A549 (cell line): ENCODE results near the gene SEMA4A. TPM values are rescaled to one million over a fixed set of nuclear protein-coding genes. Genes with fewer than 3 reads are reported as not detected.
A peak's percentile ranks its signal among the peaks of the same experiment; 100 is the strongest.
"Not testable (repeated sequence)": the region's sequence is repeated elsewhere in the genome, so short reads cannot be mapped to it uniquely, and the experiment has no call there.

ENCODE experiments used
- ATAC-seq, 2 experiments: fragments of 200-7000 bp in 1 of 2; fragments of >200 bp in 1 of 2; cut with Nextera tagmentation in 1 of 2; cut with Tn5 transposase in 1 of 2; 3 replicates each; pipeline versions ENCODE4 v1.8.0 to v1.9.1; 2018 to 2020; ENCODE audit warnings: mild to moderate bottlenecking in 1 of 2, moderate library complexity in 1 of 2
- CTCF ChIA-PET: fragments of 300-600 bp; sonication (Branson Sonifier 250); formaldehyde crosslinking; extraction: SDS; loops from one replicate; lab custom pipeline; 2021; ENCODE audit warnings: antibody characterized with exemption, inconsistent platforms; lab: Yijun Ruan, JAX
- POLR2A ChIA-PET: fragments of 350-600 bp; formaldehyde crosslinking; extraction: SDS; loops from one replicate; lab custom pipeline; 2021; ENCODE audit warnings: antibody characterized with exemption, inconsistent platforms; lab: Yijun Ruan, JAX
- DNase-seq, 2 experiments: peaks; one replicate each; pipeline versions ENCODE4 v3.0.0 to v3.0.0-alpha.2; 2011 to 2016; ENCODE audit warnings: low read depth in 1 of 2, low spot score in 1 of 2
- FAIRE-seq: peaks from 2 replicates; lab custom pipeline; 2011; peaks lifted over from hg19 to GRCh38; lab: Jason Lieb, UNC
- H3K27ac ChIP-seq, 2 experiments: fragments of >200 bp; sonication (Bioruptor Twin); formaldehyde crosslinking; 3 replicates each; pipeline ENCODE4 v1.5.1; 2016 to 2017
- H3K4me1 ChIP-seq: fragments of >200 bp; sonication (Bioruptor Twin); formaldehyde crosslinking; 3 replicates; pipeline ENCODE4 v1.6.1; 2016
- H3K4me2 ChIP-seq: fragments of >200 bp; sonication (Bioruptor Twin); formaldehyde crosslinking; 3 replicates; pipeline ENCODE4 v1.6.1; 2016
- H3K4me3 ChIP-seq: fragments of >200 bp; sonication (Bioruptor Twin); formaldehyde crosslinking; 3 replicates; pipeline ENCODE4 v1.5.1; 2016
- H3K9me3 ChIP-seq: fragments of >200 bp; sonication (Bioruptor Twin); formaldehyde crosslinking; 3 replicates; pipeline ENCODE4 v1.6.1; 2016
- CBX2 ChIP-seq: fragments of 200-600 bp; sonication (generic); IDR thresholded peaks from 2 replicates; pipeline ENCODE4 v1.6.1; 2016; ENCODE audit warnings: low read depth, mild to moderate bottlenecking, borderline replicate concordance
- CBX8 ChIP-seq: fragments of 200-600 bp; sonication (generic); IDR thresholded peaks from 2 replicates; pipeline ENCODE4 v1.6.1; 2016
- CEBPB ChIP-seq, 2 experiments: fragments of >200 bp in 1 of 2; sonication (Bioruptor Twin) in 1 of 2; formaldehyde crosslinking in 1 of 2; IDR thresholded peaks; 2 replicates each; pipeline ENCODE4 v1.6.1; 2012 to 2016
- ESRRA ChIP-seq: fragments of 150-350 bp; IDR thresholded peaks from 2 replicates; pipeline ENCODE4 v1.6.1; 2014; ENCODE audit warnings: mild to moderate bottlenecking, low read length, borderline replicate concordance
- FOSL2 ChIP-seq, 2 experiments: fragments of 450-650 bp in 1 of 2; fragments of >200 bp in 1 of 2; sonication (Bioruptor Twin) in 1 of 2; formaldehyde crosslinking; IDR thresholded peaks; 2 replicates each; pipeline versions ENCODE4 v1.5.0 to v1.6.1; 2016 to 2020; ENCODE audit warnings: mild to moderate bottlenecking in 1 of 2, moderate library complexity in 1 of 2
- HDAC2 ChIP-seq: fragments of 200-600 bp; sonication (generic); IDR thresholded peaks from 2 replicates; pipeline ENCODE4 v1.6.1; 2016
- KDM5A ChIP-seq: fragments of 200-600 bp; sonication (generic); IDR thresholded peaks from 2 replicates; pipeline ENCODE4 v1.6.1; 2016; ENCODE audit warnings: antibody characterized with exemption, mild to moderate bottlenecking
- MAFK ChIP-seq: fragments of 450-650 bp; IDR thresholded peaks from 2 replicates; pipeline ENCODE4 v1.6.1; 2014; ENCODE audit not compliant: partially characterized antibody
- NPAS2 ChIP-seq: fragments of 250-450 bp; sonication (Bioruptor Pico); IDR thresholded peaks from 2 replicates; pipeline ENCODE4 v1.8.0; 2022; ENCODE audit warnings: mild to moderate bottlenecking, moderate library complexity, borderline replicate concordance
- NR3C1 ChIP-seq: fragments of >200 bp; sonication (Bioruptor Twin); formaldehyde crosslinking; IDR thresholded peaks from 3 replicates; pipeline ENCODE4 v1.6.1; 2017
- RAD21 ChIP-seq, 2 experiments: fragments of >200 bp in 1 of 2; sonication (Bioruptor Twin) in 1 of 2; formaldehyde crosslinking in 1 of 2; IDR thresholded peaks in 1 of 2; conservative IDR thresholded peaks in 1 of 2; 2 replicates in 1 of 2; 3 replicates in 1 of 2; pipeline ENCODE4 v1.6.1; 2012 to 2018; ENCODE audit warnings: inconsistent platforms in 1 of 2
- ZC3H11A ChIP-seq: fragments of 450-650 bp; IDR thresholded peaks from 2 replicates; pipeline ENCODE4 v1.6.1; 2014; ENCODE audit warnings: antibody characterized with exemption, mild to moderate bottlenecking
- ZFP36 ChIP-seq: fragments of 450-650 bp; IDR thresholded peaks from 2 replicates; pipeline ENCODE4 v1.6.1; 2014; ENCODE audit warnings: borderline replicate concordance; ENCODE audit not compliant: partially characterized antibody
- ZSCAN20 ChIP-seq: fragments of 250-450 bp; sonication (Bioruptor Pico); IDR thresholded peaks from 2 replicates; pipeline ENCODE4 v1.8.0; 2022; ENCODE audit warnings: mild to moderate bottlenecking, moderate library complexity
- WGBS: methylation state at CpG from one replicate; pipeline ENCODE4 v1.1.6; 2017; ENCODE audit errors: missing lambda C conversion rate; 5-methylcytosine and 5-hydroxymethylcytosine counted together
- polyA plus RNA-seq, 4 experiments: library from polyadenylated mRNA; depleted of rRNA in 3 of 4; stranded (reverse); fragments of >200 nt; fragmentation: RNase III in 1 of 4; extraction: RNeasy Plus Mini Kit Qiagen cat#74134 plus additional on column Dnase treatment in 1 of 4; gene quantifications; 2 replicates in 3 of 4; 3 replicates in 1 of 4; pipeline ENCODE4 v1.2.3, GENCODE V29; 2011 to 2017
- TF ChIP-seq, protein P1 (sequence below): fragments of 250-450 bp; sonication (Bioruptor Pico); IDR thresholded peaks from 2 replicates; pipeline ENCODE4 v1.5.0; 2020; ENCODE audit warnings: low read depth, mild to moderate bottlenecking, moderate library complexity
- TF ChIP-seq, protein P2 (sequence below): fragments of >200 bp; sonication (Bioruptor Twin); formaldehyde crosslinking; IDR thresholded peaks from 3 replicates; pipeline ENCODE4 v1.6.1; 2016
- TF ChIP-seq, protein P3 (sequence below): fragments of 150-350 bp; IDR thresholded peaks from 2 replicates; pipeline ENCODE4 v1.6.1; 2014; ENCODE audit warnings: low read depth, mild to moderate bottlenecking, low read length
- TF ChIP-seq, protein P4 (sequence below): fragments of 450-650 bp; IDR thresholded peaks from 2 replicates; pipeline ENCODE4 v1.6.1; 2014; ENCODE audit warnings: antibody characterized with exemption

SEMA4A gene
- polyA plus RNA-seq, 2 of the 4 experiments (the other 2 are of a cell fraction): 0.04 to 0.27 TPM

DNA sequence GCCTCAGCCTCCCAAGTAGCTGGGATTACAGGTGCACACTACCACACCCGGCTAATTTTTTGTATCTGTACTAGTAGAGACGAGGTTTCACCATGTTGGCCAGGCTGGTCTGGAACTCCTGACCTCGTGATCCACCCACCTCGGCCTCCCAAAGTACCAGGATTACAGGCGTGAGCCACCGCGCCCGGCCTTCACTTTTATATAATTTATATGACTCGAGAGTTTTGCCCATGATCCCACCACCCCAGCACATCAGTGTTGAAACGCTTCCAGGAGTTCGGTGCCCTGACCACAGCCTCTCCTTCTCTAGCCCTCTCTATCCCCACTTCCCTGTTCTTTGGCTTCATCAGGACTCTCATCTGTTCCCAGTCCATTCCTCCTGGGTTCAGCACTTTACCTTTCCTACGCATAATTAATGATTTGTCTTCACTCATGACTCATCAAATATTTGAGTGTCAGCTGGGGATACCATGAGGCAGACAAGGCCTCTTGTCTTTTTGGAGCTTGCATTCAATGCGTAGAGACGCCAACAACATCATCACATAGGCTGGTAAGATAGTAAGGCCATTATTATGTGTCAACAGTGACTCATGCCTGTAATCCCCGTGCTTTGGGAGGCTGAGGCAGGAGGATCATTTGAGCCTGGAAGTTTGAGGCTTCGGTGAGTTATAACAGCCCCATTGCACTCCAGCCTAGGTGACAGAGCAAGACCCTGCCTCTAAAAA lies 60.8 kb downstream of the SEMA4A start (continued):
- TF ChIP-seq, protein P1, sequence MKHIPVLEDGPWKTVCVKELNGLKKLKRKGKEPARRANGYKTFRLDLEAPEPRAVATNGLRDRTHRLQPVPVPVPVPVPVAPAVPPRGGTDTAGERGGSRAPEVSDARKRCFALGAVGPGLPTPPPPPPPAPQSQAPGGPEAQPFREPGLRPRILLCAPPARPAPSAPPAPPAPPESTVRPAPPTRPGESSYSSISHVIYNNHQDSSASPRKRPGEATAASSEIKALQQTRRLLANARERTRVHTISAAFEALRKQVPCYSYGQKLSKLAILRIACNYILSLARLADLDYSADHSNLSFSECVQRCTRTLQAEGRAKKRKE: no peak
- TF ChIP-seq NPAS2 (CRISPR knock-in tag): no peak

DNA sequence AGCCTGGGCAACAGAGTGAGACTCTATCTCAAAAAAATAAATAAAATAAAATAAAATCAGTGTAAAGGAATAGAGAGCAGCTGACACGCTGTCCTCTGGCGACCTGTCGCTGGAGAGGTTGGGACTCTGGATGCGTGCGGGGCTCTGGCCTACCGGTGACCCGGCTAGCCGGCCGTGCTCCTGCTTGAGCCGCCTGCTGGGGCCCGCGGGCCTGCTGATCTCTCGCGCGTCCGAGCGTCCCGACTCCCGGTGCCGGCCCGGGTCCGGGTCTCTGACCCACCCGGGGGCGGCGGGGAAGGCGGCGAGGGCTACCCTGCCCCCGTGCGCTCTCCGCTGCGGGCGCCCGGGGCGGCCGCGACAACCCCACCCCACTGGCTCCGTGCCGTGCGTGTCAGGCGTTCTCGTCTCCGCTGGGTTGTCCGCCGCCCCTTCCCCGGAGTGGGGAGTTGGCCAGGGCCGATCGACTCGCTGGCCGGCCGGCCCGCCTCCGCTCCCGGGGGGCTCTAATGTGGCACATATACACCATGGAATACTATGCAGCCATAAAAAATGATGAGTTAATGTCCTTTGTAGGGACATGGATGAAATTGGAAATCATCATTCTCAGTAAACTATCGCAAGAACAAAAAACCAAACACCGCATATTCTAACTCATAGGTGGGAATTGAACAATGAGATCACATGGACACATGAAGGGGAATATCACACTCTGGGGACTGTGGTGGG lies 63.1 kb downstream of the SEMA4A start:
- peak; percentile 100 for FAIRE-seq
- 97% methylated on average over 52 of the region's 55 CpGs for WGBS

GRCh38 chr1:156217871-156218270 lies 64.5 kb downstream of the SEMA4A start:
- no peak for TF ChIP-seq FOSL2 (IDR thresholded peaks at IDR 0.05)
- TF ChIP-seq FOSL2 (CRISPR knock-in tag; IDR thresholded peaks at IDR 0.05): no peak
- TF ChIP-seq ZC3H11A: no peak
- TF ChIP-seq HDAC2: no peak
- TF ChIP-seq KDM5A: no peak
- TF ChIP-seq CBX8: no peak
- TF ChIP-seq, protein P2, sequence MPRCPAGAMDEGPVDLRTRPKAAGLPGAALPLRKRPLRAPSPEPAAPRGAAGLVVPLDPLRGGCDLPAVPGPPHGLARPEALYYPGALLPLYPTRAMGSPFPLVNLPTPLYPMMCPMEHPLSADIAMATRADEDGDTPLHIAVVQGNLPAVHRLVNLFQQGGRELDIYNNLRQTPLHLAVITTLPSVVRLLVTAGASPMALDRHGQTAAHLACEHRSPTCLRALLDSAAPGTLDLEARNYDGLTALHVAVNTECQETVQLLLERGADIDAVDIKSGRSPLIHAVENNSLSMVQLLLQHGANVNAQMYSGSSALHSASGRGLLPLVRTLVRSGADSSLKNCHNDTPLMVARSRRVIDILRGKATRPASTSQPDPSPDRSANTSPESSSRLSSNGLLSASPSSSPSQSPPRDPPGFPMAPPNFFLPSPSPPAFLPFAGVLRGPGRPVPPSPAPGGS: no peak
- no peak for TF ChIP-seq ZFP36
- no peak for TF ChIP-seq ZSCAN20
- TF ChIP-seq RAD21 (conservative IDR thresholded peaks at IDR 0.05 in 1 of 2, IDR thresholded peaks at IDR 0.05 in 1 of 2): no peak
- TF ChIP-seq CEBPB (IDR thresholded peaks at IDR 0.05): no peak
- no peak for TF ChIP-seq ESRRA
- no peak for TF ChIP-seq MAFK
- TF ChIP-seq, protein P3, sequence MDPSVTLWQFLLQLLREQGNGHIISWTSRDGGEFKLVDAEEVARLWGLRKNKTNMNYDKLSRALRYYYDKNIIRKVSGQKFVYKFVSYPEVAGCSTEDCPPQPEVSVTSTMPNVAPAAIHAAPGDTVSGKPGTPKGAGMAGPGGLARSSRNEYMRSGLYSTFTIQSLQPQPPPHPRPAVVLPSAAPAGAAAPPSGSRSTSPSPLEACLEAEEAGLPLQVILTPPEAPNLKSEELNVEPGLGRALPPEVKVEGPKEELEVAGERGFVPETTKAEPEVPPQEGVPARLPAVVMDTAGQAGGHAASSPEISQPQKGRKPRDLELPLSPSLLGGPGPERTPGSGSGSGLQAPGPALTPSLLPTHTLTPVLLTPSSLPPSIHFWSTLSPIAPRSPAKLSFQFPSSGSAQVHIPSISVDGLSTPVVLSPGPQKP: no peak
- TF ChIP-seq CBX2: no peak
- TF ChIP-seq, protein P4, sequence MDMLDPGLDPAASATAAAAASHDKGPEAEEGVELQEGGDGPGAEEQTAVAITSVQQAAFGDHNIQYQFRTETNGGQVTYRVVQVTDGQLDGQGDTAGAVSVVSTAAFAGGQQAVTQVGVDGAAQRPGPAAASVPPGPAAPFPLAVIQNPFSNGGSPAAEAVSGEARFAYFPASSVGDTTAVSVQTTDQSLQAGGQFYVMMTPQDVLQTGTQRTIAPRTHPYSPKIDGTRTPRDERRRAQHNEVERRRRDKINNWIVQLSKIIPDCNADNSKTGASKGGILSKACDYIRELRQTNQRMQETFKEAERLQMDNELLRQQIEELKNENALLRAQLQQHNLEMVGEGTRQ: no peak
- TF ChIP-seq NR3C1: no peak
- Histone ChIP-seq H3K4me1 (peaks cover 10% of the 10 kb centered on the region), H3K27ac (no peak overlapping the region), H3K9me3 (no peaks in the 10 kb centered on the region), H3K4me3 (no peak overlapping the region), H3K4me2 (no peak overlapping the region)
- WGBS: 89% methylated on average over 2 of the region's 2 CpGs
- POLR2A ChIA-PET: interaction anchor here (0.6 to 1.6 kb wide), 2 partner anchors 24 to 41 kb away, joined by 3 to 5 read pairs; partner anchors contain the start of gene SLC25A44
- CTCF ChIA-PET: interaction anchor here (0.8 to 25.3 kb wide), 3 partner anchors 9 to 124 kb away, joined by 3 to 639 read pairs (median 291); partner anchors contain the start of gene SEMA4A
- ATAC-seq (no peak), DNase-seq (no peak), FAIRE-seq (no peak)

More for the DNA sequence above, 63.1 kb downstream of the SEMA4A start:
- H3K4me1 ChIP-seq: peaks cover 13% of the 10 kb centered on the region; the same call in 2 of the 3 replicates
- ATAC-seq, H3K4me2 ChIP-seq, DNase-seq, H3K9me3 ChIP-seq, H3K4me3 ChIP-seq, H3K27ac ChIP-seq, POLR2A ChIA-PET: not testable (repeated sequence)
- CTCF ChIA-PET: interaction anchor here (7.9 kb wide), 1 partner anchor 9 kb away, joined by 84 read pairs; no protein-coding TSS in a partner anchor
